CD8-positive, alpha-beta memory T cell (primary cell): ENCODE data around the gene APLP1. TPM values are rescaled to one million over a fixed set of nuclear protein-coding genes. Genes with fewer than 3 reads are reported as not detected.

Experiments used
- CTCF ChIA-PET: fragments of 350-600 bp; sonication (Branson Sonifier 250); formaldehyde crosslinking; loops from one replicate; lab custom pipeline; 2021; ENCODE audit warnings: antibody characterized with exemption; lab: Charles Lee
- POLR2A ChIA-PET: fragments of 350-600 bp; sonication (Branson Sonifier 250); formaldehyde crosslinking; loops from one replicate; lab custom pipeline; 2021; ENCODE audit warnings: antibody characterized with exemption; lab: Charles Lee
- DNase-seq, 5 donors: peaks; one replicate each; pipeline versions ENCODE4 v3.0.0 to v3.0.0-alpha.2; 2020 to 2022; ENCODE audit warnings: mixed read lengths in 1 of 5
- H3K27ac ChIP-seq: one replicate; pipeline ENCODE4 v1.7.0; 2013; ENCODE audit warnings: low read depth, mild to moderate bottlenecking, low read length, moderate library complexity
- H3K27me3 ChIP-seq: 2 replicates; pipeline ENCODE4 v1.7.0; 2013; ENCODE audit warnings: low read length, mild to moderate bottlenecking; ENCODE audit not compliant: insufficient read depth, poor library complexity, severe bottlenecking
- H3K36me3 ChIP-seq: 2 replicates; pipeline ENCODE4 v1.7.0; 2013; ENCODE audit warnings: mild to moderate bottlenecking, low read length, moderate library complexity; ENCODE audit not compliant: insufficient read depth
- H3K4me1 ChIP-seq: 2 replicates; pipeline ENCODE4 v1.7.0; 2013; ENCODE audit warnings: mild to moderate bottlenecking, low read length, moderate library complexity; ENCODE audit not compliant: insufficient read depth
- H3K4me3 ChIP-seq: 2 replicates; pipeline ENCODE4 v1.7.0; 2013; ENCODE audit warnings: mild to moderate bottlenecking, low read length
- H3K9me3 ChIP-seq: 2 replicates; pipeline ENCODE4 v1.7.0; 2013; ENCODE audit warnings: mild to moderate bottlenecking, low read length
- H3K27ac Mint-ChIP-seq, 8 donors: one replicate each; pipeline ENCODE4 v1.8.0; 2020 to 2021; ENCODE audit warnings: mixed read lengths in 8 of 8, mild to moderate bottlenecking in 6 of 8, inconsistent platforms in 3 of 8, moderate library complexity in 3 of 8
- H3K27me3 Mint-ChIP-seq, 2 donors: one replicate each; pipeline ENCODE4 v1.8.0; 2020 to 2021; ENCODE audit warnings: mixed read lengths in 2 of 2, mild to moderate bottlenecking in 1 of 2, moderate library complexity in 1 of 2
- H3K36me3 Mint-ChIP-seq, 3 donors: one replicate each; pipeline ENCODE4 v1.8.0; 2020 to 2021; ENCODE audit warnings: mixed read lengths in 3 of 3, inconsistent platforms in 1 of 3, mild to moderate bottlenecking in 1 of 3
- H3K4me1 Mint-ChIP-seq, 3 donors: one replicate each; pipeline ENCODE4 v1.8.0; 2020 to 2021; ENCODE audit warnings: mixed read lengths in 3 of 3, inconsistent platforms in 1 of 3, mild to moderate bottlenecking in 1 of 3
- H3K4me3 Mint-ChIP-seq, 7 donors: one replicate each; pipeline ENCODE4 v1.8.0; 2020 to 2021; ENCODE audit warnings: mixed read lengths in 7 of 7, mild to moderate bottlenecking in 6 of 7, moderate library complexity in 4 of 7, inconsistent platforms in 2 of 7
- H3K9me3 Mint-ChIP-seq, 5 donors: one replicate each; pipeline ENCODE4 v1.8.0; 2020 to 2022; ENCODE audit warnings: mixed read lengths in 5 of 5, mild to moderate bottlenecking in 3 of 5, moderate library complexity in 2 of 5, inconsistent platforms in 1 of 5
- polyA plus RNA-seq: library from polyadenylated mRNA; unstranded; fragments of 300-500 nt; fragmentation: Illumina TruSeq; gene quantifications from one replicate; pipeline ENCODE4 v1.2.3, GENCODE V29; 2021
- total RNA-seq, 2 experiments: library from RNA; stranded (reverse); gene quantifications; one replicate each; pipeline ENCODE4 v1.2.3, GENCODE V29; 2021

The APLP1 gene
- total and polyA plus RNA-seq, 3 experiments from 2014 or later, result 0.85 to 0.86 TPM; not detected in 1

GRCh38 chr19:35859414-35859813 lies 9.0 kb upstream of the APLP1 start:
- peaks cover 19% of the 10 kb centered on the region for H3K27me3 ChIP-seq
- peak overlapping the region in 1 of 7 donors; percentile 76 for H3K4me3 Mint-ChIP-seq

GRCh38 chr19:35860436-35860817 lies 7.9 kb upstream of the APLP1 start:
- Histone ChIP-seq H3K27ac (no peak overlapping the region), H3K4me1 (no peaks in the 10 kb centered on the region), H3K4me3 (no peak overlapping the region), H3K9me3 (no peaks in the 10 kb centered on the region), H3K36me3 (no peaks in the 10 kb centered on the region), H3K27me3 (peaks cover 10% of the 10 kb centered on the region)
- no peaks in the 10 kb centered on the region for H3K9me3 Mint-ChIP-seq
- no peaks in the 10 kb centered on the region for H3K36me3 Mint-ChIP-seq
- H3K27me3 Mint-ChIP-seq, result peaks cover 43 to 56% of the 10 kb centered on the region in 2 donors
- POLR2A ChIA-PET, result no interaction called here
- H3K4me1 Mint-ChIP-seq, result peaks cover 8 to 16% (median 12%) of the 10 kb centered on the region in 3 donors
- no peak overlapping the region for H3K27ac Mint-ChIP-seq
- no peak overlapping the region for H3K4me3 Mint-ChIP-seq
- CTCF ChIA-PET, result interaction anchor here (1.9 kb wide), 1 partner anchor 80 kb away, joined by 4 read pairs; no protein-coding TSS in a partner anchor
- no peak for DNase-seq

More at GRCh38 chr19:35859414-35859813, 9.0 kb upstream of the APLP1 start:
- ChIA-PET POLR2A (no interaction called here), CTCF (interaction anchor here (1.9 kb wide), 1 partner anchor 81 kb away, joined by 4 read pairs; no protein-coding TSS in a partner anchor)
- H3K4me1 ChIP-seq, result no peaks in the 10 kb centered on the region
- H3K36me3 ChIP-seq, result no peaks in the 10 kb centered on the region
- no peak for DNase-seq
- no peak overlapping the region for H3K27ac Mint-ChIP-seq
- H3K36me3 Mint-ChIP-seq, result no peaks in the 10 kb centered on the region
- peaks cover 8 to 16% (median 12%) of the 10 kb centered on the region in 3 donors for H3K4me1 Mint-ChIP-seq
- H3K27ac ChIP-seq, result no peak overlapping the region
- H3K9me3 Mint-ChIP-seq, result no peaks in the 10 kb centered on the region
- peaks cover 50 to 59% of the 10 kb centered on the region in 2 donors for H3K27me3 Mint-ChIP-seq
- no peaks in the 10 kb centered on the region for H3K9me3 ChIP-seq
- no peak overlapping the region for H3K4me3 ChIP-seq

- Histone ChIP-seq H3K36me3 (no peaks in the 10 kb centered on the region), H3K4me1 (no peaks in the 10 kb centered on the region), H3K27me3 (peaks cover 10% of the 10 kb centered on the region), H3K27ac (no peak overlapping the region), H3K9me3 (no peaks in the 10 kb centered on the region), H3K4me3 (no peak overlapping the region)
- Mint-ChIP-seq H3K9me3 (no peaks in the 10 kb centered on the region), H3K27me3 (peaks cover 39 to 58% of the 10 kb centered on the region in 2 donors), H3K27ac (no peak overlapping the region), H3K36me3 (no peaks in the 10 kb centered on the region), H3K4me1 (peaks cover 8 to 16% (median 12%) of the 10 kb centered on the region in 3 donors), H3K4me3 (no peak overlapping the region)
- CTCF ChIA-PET, result interaction anchor here (1.9 kb wide), 1 partner anchor 80 kb away, joined by 4 read pairs; no protein-coding TSS in a partner anchor
- DNase-seq, result no peak
- POLR2A ChIA-PET, result no interaction called here
Measured at GRCh38 chr19:35860818-35861639, 7.3 kb upstream of the APLP1 start.

GRCh38 chr19:35861640-35862160 lies 6.7 kb upstream of the APLP1 start:
- ChIA-PET CTCF (no interaction called here), POLR2A (no interaction called here)
- Histone ChIP-seq H3K36me3 (no peaks in the 10 kb centered on the region), H3K27ac (no peak overlapping the region), H3K9me3 (no peaks in the 10 kb centered on the region), H3K4me1 (no peaks in the 10 kb centered on the region), H3K27me3 (peaks cover 10% of the 10 kb centered on the region), H3K4me3 (no peak overlapping the region)
- no peak overlapping the region for H3K27ac Mint-ChIP-seq
- no peak overlapping the region for H3K4me3 Mint-ChIP-seq
- DNase-seq, result no peak
- no peaks in the 10 kb centered on the region for H3K9me3 Mint-ChIP-seq
- peaks cover 39 to 62% of the 10 kb centered on the region in 2 donors for H3K27me3 Mint-ChIP-seq
- H3K36me3 Mint-ChIP-seq, result no peaks in the 10 kb centered on the region
- H3K4me1 Mint-ChIP-seq, result peaks cover 8 to 16% (median 12%) of the 10 kb centered on the region in 3 donors

- Histone ChIP-seq H3K4me3 (no peak overlapping the region), H3K27me3 (peaks cover 5% of the 10 kb centered on the region), H3K36me3 (no peaks in the 10 kb centered on the region), H3K9me3 (no peaks in the 10 kb centered on the region), H3K4me1 (no peaks in the 10 kb centered on the region), H3K27ac (no peak overlapping the region)
- Mint-ChIP-seq H3K4me3 (no peak overlapping the region), H3K27ac (no peak overlapping the region), H3K9me3 (no peaks in the 10 kb centered on the region), H3K27me3 (peaks cover 38 to 63% of the 10 kb centered on the region in 2 donors), H3K4me1 (peaks cover 3 to 9% (median 4%) of the 10 kb centered on the region in 3 donors), H3K36me3 (no peaks in the 10 kb centered on the region)
- CTCF ChIA-PET, result interaction anchor here (0.6 kb wide), 1 partner anchor 171 kb away, joined by 3 read pairs; no protein-coding TSS in a partner anchor
- POLR2A ChIA-PET, result no interaction called here
- DNase-seq, result no peak
Measured at GRCh38 chr19:35862528-35862927, 5.8 kb upstream of the APLP1 start.

GRCh38 chr19:35863018-35863417 lies 5.4 kb upstream of the APLP1 start:
- Histone ChIP-seq H3K9me3 (no peaks in the 10 kb centered on the region), H3K4me1 (no peaks in the 10 kb centered on the region), H3K4me3 (no peak overlapping the region), H3K27ac (no peak overlapping the region), H3K36me3 (no peaks in the 10 kb centered on the region), H3K27me3 (peaks cover 5% of the 10 kb centered on the region)
- no peak overlapping the region for H3K4me3 Mint-ChIP-seq
- DNase-seq, result no peak
- H3K36me3 Mint-ChIP-seq, result no peaks in the 10 kb centered on the region
- H3K27me3 Mint-ChIP-seq, result peaks cover 37 to 67% of the 10 kb centered on the region in 2 donors
- peaks cover 0 to 13% (median 2%) of the 10 kb centered on the region in 3 donors for H3K4me1 Mint-ChIP-seq
- ChIA-PET POLR2A (no interaction called here), CTCF (interaction anchor here (0.6 kb wide), 1 partner anchor 171 kb away, joined by 3 read pairs; no protein-coding TSS in a partner anchor)
- H3K27ac Mint-ChIP-seq, result no peak overlapping the region
- H3K9me3 Mint-ChIP-seq, result no peaks in the 10 kb centered on the region

GRCh38 chr19:35868823-35869326 lies 501 bp downstream of the APLP1 start:
- Mint-ChIP-seq H3K9me3 (no peaks in the 10 kb centered on the region), H3K4me3 (peak overlapping the region; percentile 45 to 67 (median 65)), H3K27ac (no peak overlapping the region), H3K36me3 (no peaks in the 10 kb centered on the region), H3K4me1 (peaks cover 12 to 23% (median 14%) of the 10 kb centered on the region in 3 donors), H3K27me3 (peaks cover 30 to 64% of the 10 kb centered on the region in 2 donors)
- H3K36me3 ChIP-seq, result no peaks in the 10 kb centered on the region
- H3K4me3 ChIP-seq, result peak overlapping the region; percentile 34
- no peak overlapping the region for H3K27ac ChIP-seq
- POLR2A ChIA-PET, result no interaction called here
- peaks cover 18% of the 10 kb centered on the region for H3K4me1 ChIP-seq
- CTCF ChIA-PET, result interaction anchor here (1.5 kb wide), 1 partner anchor 14 kb away, joined by 3 read pairs; no protein-coding TSS in a partner anchor
- H3K9me3 ChIP-seq, result no peaks in the 10 kb centered on the region
- DNase-seq, result no peak
- H3K27me3 ChIP-seq, result peaks cover 30% of the 10 kb centered on the region
